HG02981 (cell line): ENCODE data around the gene A1CF.
"Not testable (repeated sequence)": the region's sequence is repeated elsewhere in the genome, so short reads cannot be mapped to it uniquely, and the experiment has no call there.

ENCODE experiments used
- ATAC-seq: cut with Tn5 transposase; IDR thresholded peaks from one replicate; pipeline ENCODE4 v1.9.1; 2021; ENCODE audit warnings: mild to moderate bottlenecking, moderate library complexity; ENCODE audit not compliant: unreplicated experiment

A1CF gene

DNA sequence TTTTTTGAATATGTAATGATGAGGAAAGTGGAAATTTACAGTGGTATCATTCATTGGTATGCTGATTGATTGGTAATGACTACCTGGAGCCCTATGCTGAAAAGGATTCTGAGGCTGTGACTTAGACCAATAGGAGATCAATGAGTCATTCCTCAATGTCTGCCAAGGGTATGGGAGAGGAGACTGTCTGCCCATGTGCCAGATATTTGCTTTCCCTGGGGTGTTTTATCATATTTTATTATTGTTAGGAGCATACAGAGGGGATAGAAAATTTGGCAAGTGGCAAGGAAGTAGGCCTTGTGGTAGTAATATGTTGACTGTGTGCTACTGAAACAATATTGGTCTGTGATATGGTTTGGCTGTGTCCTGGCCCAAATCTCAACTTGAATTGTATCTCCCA lies 90.9 kb downstream of the A1CF start:
- ATAC-seq, result no peak

DNA sequence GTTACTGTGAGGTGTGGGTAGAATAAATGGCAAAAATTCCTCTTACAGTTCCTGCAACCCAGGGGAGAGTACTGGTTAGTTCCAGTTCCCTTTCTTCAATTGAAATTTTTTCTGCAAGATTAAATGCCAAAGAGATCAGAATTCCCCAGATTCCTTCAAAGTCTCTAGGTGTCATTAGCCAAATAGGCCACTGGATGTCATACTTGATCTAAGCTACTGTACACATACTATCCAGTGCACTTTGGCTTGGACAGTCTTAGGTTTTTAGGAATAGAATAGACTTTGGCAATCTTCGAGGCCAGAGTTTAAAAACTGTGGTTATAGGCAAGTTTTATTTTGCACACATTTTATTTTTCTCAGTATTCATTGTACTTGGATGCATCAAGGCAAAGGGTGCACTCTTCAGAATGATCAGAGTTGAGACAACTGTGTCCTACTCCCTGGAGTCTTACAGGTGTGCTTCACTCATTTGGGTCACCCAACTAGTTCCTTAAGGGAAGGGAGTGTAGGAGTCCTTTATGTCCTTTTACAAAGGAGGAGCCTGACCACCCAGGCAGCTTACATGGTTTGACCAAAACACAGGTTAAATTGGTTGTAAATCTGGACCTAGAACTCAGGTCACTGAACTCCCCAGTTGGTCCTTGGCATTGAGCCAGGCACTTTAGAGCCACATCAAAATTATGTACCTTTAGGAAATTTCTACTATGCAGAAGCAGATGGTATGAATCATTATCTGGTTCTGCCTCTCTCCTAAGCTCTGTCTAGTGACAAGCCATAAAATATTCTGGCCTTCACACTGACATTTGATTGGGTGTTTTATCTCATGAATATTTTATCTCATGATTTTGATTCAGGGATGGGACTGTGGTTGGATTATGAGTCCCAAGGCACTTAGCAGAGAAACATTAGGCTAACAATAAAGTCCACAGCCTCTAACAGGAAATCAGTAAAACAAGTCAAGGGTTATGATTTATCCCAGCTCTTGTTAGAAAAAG lies 96.2 kb downstream of the A1CF start:
- no peak for ATAC-seq

- ATAC-seq, result not testable (repeated sequence)
Observed at GRCh38 chr10:50787962-50788361, 97.5 kb downstream of the A1CF start.

- ATAC-seq, result not testable (repeated sequence)
Observed at GRCh38 chr10:50782017-50782416, 103.4 kb downstream of the A1CF start.

GRCh38 chr10:50780036-50780435 lies 105.4 kb downstream of the A1CF start:
- ATAC-seq, result not testable (repeated sequence)

DNA sequence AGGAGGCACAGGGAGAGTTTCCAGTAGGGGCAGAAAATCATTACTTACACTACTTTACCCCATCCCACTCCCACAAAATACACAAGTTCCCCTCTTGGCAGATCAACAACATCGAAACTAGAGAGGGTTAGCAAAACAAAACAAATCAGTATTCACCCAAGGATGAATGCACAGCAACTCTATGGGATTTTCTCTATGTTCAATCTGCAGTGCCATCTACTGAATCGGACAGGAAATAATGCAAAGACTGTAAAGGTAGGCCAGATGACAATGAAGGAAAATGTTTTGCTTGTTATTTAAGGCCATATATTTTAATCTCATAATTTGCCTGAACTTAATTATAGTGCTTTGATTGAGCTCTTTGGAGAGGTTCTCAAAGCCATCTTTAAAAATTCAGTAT lies 110.6 kb downstream of the A1CF start:
- ATAC-seq, result not testable (repeated sequence)

GRCh38 chr10:50772042-50772441 lies 113.4 kb downstream of the A1CF start:
- not testable (repeated sequence) for ATAC-seq

DNA sequence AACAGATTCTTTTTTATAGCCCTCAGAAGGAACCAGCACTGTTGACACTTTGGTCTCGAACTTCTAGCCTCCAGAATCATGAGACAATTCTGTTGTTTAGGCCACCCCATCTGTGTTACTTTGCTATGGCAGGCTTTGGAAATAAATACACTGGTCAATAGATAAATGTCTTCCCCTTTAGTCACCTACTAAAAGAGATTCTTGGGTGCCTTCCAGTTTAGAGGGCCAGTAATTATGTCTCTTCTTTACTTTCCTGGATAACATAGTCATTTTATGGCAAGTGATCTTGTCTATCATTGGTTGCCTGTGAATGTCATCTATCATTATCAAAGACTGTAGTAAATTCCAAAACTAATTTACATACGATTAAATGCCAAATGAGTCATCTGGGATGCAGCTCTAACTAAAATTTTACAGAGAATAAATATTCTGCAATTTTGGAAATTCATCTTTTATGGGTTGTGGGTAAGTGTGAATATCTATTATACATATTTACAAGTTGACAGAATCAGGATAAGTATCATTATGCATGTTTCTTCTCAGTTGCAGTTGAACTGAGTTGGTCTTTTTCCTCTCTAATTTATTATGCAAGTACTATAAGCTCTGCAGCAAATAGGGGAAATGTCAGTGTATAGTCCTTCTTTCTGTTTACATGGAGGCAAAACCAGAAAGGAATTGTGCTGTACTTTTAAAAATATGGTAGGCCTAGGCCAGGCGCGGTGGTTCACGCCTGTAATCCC lies 118.5 kb downstream of the A1CF start:
- ATAC-seq, result not testable (repeated sequence)
